ENCODE measurements around the gene TMEM80.

DNA sequence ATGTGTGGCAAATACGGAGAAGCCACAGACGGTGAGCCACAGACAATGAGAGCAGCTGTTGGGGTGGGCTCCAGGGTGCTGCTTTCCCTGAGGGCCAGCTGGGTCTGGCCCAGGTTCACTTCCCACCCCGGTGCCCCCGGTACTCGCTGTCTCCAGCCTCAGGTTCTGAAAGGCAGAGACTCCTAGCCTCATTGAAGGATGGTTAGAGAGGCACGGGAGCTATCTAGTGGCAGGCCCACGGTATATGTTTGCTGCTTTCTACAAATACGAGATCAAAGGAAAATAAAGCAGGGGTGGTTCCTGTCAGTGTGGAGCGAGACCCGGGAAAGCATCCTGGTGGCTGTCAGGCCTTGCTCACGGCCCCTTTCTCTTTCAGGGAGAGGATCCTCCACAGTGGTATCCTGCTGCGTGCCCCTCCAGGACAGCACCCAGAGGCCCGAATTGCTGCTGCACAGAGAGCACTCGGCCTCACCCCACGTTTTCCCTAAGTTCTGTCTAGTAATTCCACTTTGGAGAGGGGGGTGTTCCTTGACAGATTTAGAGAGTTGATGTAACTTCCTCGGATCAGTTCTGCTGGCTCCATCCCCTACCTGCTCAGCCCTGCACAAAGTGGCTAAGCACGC is 3.0 kb downstream of the TMEM80 start:
- TF ChIP-seq POLR2A (IDR thresholded peaks at IDR 0.05) = no peak
- TF ChIP-seq, protein P1, sequence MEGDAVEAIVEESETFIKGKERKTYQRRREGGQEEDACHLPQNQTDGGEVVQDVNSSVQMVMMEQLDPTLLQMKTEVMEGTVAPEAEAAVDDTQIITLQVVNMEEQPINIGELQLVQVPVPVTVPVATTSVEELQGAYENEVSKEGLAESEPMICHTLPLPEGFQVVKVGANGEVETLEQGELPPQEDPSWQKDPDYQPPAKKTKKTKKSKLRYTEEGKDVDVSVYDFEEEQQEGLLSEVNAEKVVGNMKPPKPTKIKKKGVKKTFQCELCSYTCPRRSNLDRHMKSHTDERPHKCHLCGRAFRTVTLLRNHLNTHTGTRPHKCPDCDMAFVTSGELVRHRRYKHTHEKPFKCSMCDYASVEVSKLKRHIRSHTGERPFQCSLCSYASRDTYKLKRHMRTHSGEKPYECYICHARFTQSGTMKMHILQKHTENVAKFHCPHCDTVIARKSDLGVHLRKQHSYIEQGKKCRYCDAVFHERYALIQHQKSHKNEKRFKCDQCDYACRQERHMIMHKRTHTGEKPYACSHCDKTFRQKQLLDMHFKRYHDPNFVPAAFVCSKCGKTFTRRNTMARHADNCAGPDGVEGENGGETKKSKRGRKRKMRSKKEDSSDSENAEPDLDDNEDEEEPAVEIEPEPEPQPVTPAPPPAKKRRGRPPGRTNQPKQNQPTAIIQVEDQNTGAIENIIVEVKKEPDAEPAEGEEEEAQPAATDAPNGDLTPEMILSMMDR (IDR thresholded peaks at IDR 0.05) = no peak
